BE2C (cell line): ENCODE data around the gene CHODL.

Experiments
- DNase-seq: peaks from one replicate; pipeline ENCODE4 v3.0.0-alpha.2; 2020
- H3K27me3 ChIP-seq: fragments of 250-450 bp; sonication (Bioruptor Pico); 2 replicates; pipeline ENCODE4 v1.5.1; 2020; ENCODE audit warnings: mild to moderate bottlenecking
- H3K36me3 ChIP-seq: fragments of 250-450 bp; sonication (Bioruptor Pico); 2 replicates; pipeline ENCODE4 v1.5.1; 2020; ENCODE audit warnings: mild to moderate bottlenecking
- H3K4me1 ChIP-seq: fragments of 250-450 bp; sonication (Bioruptor Pico); 2 replicates; pipeline ENCODE4 v1.5.1; 2020
- H3K4me3 ChIP-seq: 2 replicates; pipeline ENCODE4 v1.5.1; 2011; ENCODE audit warnings: low read depth, low read length
- H3K9me3 ChIP-seq: fragments of 250-450 bp; sonication (Bioruptor Pico); 2 replicates; pipeline ENCODE4 v1.5.1; 2020
- CTCF ChIP-seq: IDR thresholded peaks from 2 replicates; pipeline ENCODE4 v1.5.1; 2012; ENCODE audit warnings: mild to moderate bottlenecking, low read depth, low read length

CHODL gene

GRCh38 chr21:18294100-18294499, 49.5 kb downstream of the CHODL start:
- Histone ChIP-seq H3K36me3 (no peaks in the 10 kb centered on the region), H3K4me1 (no peaks in the 10 kb centered on the region; the same call in 1 of the 2 replicates), H3K27me3 (no peaks in the 10 kb centered on the region), H3K9me3 (no peaks in the 10 kb centered on the region), H3K4me3 (no peak overlapping the region)
- DNase-seq, result no peak
- TF ChIP-seq CTCF, result no peak

GRCh38 chr21:18298228-18298627, 53.6 kb downstream of the CHODL start:
- no peaks in the 10 kb centered on the region for H3K9me3 ChIP-seq
- H3K4me1 ChIP-seq, result no peaks in the 10 kb centered on the region; the same call in 1 of the 2 replicates
- no peak for DNase-seq
- no peak overlapping the region for H3K4me3 ChIP-seq
- peak; percentile 36 for TF ChIP-seq CTCF
- no peaks in the 10 kb centered on the region for H3K27me3 ChIP-seq
- no peaks in the 10 kb centered on the region for H3K36me3 ChIP-seq
